Panc1 (cell line): ENCODE data around the gene HDAC7.

Source experiments
- POLR2AphosphoS5 ChIP-seq: IDR thresholded peaks from 2 replicates; pipeline ENCODE4 v1.6.1; 2012; ENCODE audit warnings: mild to moderate bottlenecking, low read depth, low read length, moderate library complexity
- TCF7L2 ChIP-seq: IDR thresholded peaks from 2 replicates; pipeline ENCODE4 v1.6.1; 2011; ENCODE audit warnings: mild to moderate bottlenecking, low read depth, low read length, inconsistent platforms
- TF ChIP-seq, protein P1 (sequence below): fragments of 450-650 bp; IDR thresholded peaks from 2 replicates; pipeline ENCODE4 v1.5.1; 2017; ENCODE audit warnings: mild to moderate bottlenecking
- TF ChIP-seq, protein P2 (sequence below), 2 experiments: IDR thresholded peaks; 2 replicates each; pipeline ENCODE4 v1.6.1; 2011 to 2012; ENCODE audit warnings: low read depth in 2 of 2, control low read depth in 1 of 2, low read length in 1 of 2, mild to moderate bottlenecking in 1 of 2, moderate library complexity in 1 of 2; ENCODE audit not compliant: insufficient read depth in 1 of 2

DNA sequence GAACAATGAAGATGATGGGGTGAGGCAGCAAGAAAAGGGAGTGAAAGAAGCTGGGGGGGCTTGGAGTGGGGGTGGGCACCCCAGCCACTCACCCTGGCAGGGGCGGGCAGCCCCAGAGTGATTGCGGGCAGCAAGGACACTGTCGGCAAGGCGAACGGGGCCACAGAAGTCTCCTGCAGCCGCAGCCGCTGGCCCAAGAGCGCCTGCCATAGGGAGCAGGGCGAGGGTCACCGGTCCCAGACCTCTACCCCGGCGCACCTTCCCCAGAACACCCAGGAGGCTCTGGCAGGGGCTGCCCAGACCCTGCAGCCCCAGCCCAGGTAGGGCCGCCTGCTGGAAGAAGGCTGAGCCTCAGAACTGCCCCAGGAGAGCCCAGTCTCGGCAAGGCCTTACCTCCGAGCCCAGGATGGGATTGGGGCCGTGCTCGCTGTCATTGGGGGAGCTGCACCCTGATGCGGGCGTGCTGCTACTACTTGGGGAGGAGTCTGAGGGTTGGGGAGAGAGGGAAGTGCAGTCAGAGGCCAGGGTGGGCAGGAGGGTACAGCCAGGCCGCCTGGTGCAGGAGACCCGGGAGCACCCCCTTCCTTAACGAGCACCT is 23.8 kb downstream of the HDAC7 start:
- TF ChIP-seq POLR2AphosphoS5, result no peak
- TF ChIP-seq, protein P1, sequence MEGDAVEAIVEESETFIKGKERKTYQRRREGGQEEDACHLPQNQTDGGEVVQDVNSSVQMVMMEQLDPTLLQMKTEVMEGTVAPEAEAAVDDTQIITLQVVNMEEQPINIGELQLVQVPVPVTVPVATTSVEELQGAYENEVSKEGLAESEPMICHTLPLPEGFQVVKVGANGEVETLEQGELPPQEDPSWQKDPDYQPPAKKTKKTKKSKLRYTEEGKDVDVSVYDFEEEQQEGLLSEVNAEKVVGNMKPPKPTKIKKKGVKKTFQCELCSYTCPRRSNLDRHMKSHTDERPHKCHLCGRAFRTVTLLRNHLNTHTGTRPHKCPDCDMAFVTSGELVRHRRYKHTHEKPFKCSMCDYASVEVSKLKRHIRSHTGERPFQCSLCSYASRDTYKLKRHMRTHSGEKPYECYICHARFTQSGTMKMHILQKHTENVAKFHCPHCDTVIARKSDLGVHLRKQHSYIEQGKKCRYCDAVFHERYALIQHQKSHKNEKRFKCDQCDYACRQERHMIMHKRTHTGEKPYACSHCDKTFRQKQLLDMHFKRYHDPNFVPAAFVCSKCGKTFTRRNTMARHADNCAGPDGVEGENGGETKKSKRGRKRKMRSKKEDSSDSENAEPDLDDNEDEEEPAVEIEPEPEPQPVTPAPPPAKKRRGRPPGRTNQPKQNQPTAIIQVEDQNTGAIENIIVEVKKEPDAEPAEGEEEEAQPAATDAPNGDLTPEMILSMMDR, result no peak
- TF ChIP-seq TCF7L2, result no peak
- TF ChIP-seq, protein P2, sequence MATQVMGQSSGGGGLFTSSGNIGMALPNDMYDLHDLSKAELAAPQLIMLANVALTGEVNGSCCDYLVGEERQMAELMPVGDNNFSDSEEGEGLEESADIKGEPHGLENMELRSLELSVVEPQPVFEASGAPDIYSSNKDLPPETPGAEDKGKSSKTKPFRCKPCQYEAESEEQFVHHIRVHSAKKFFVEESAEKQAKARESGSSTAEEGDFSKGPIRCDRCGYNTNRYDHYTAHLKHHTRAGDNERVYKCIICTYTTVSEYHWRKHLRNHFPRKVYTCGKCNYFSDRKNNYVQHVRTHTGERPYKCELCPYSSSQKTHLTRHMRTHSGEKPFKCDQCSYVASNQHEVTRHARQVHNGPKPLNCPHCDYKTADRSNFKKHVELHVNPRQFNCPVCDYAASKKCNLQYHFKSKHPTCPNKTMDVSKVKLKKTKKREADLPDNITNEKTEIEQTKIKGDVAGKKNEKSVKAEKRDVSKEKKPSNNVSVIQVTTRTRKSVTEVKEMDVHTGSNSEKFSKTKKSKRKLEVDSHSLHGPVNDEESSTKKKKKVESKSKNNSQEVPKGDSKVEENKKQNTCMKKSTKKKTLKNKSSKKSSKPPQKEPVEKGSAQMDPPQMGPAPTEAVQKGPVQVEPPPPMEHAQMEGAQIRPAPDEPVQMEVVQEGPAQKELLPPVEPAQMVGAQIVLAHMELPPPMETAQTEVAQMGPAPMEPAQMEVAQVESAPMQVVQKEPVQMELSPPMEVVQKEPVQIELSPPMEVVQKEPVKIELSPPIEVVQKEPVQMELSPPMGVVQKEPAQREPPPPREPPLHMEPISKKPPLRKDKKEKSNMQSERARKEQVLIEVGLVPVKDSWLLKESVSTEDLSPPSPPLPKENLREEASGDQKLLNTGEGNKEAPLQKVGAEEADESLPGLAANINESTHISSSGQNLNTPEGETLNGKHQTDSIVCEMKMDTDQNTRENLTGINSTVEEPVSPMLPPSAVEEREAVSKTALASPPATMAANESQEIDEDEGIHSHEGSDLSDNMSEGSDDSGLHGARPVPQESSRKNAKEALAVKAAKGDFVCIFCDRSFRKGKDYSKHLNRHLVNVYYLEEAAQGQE (IDR thresholded peaks at IDR 0.05; ENCODE audit: insufficient read depth in 1 of 2, low read depth in 2 of 2, low read length in 1 of 2), result no peak
